ENCODE measurements around the gene POU4F1.

The POU4F1 gene

GRCh38 chr13:78589206-78589605 lies 14.1 kb downstream of the POU4F1 start:
- no peak for DNase-seq

- no peak for DNase-seq
Observed at GRCh38 chr13:78587395-78587794, 16.0 kb downstream of the POU4F1 start.

GRCh38 chr13:78586706-78587105 lies 16.6 kb downstream of the POU4F1 start:
- no peak for DNase-seq

GRCh38 chr13:78576261-78576660 lies 27.1 kb downstream of the POU4F1 start:
- no peak for DNase-seq

- DNase-seq, result no peak
Observed at GRCh38 chr13:78572459-78572858, 30.9 kb downstream of the POU4F1 start.

- no peak for DNase-seq
Observed at GRCh38 chr13:78569029-78569428, 34.3 kb downstream of the POU4F1 start.

- DNase-seq, result no peak
Observed at GRCh38 chr13:78566631-78567030, 36.7 kb downstream of the POU4F1 start.

GRCh38 chr13:78562237-78562889 lies 41.0 kb downstream of the POU4F1 start:
- no peak for DNase-seq
